Epithelial cell of esophagus (primary cell): ENCODE measurements around the gene MSMB.
A peak's percentile ranks its signal among the peaks of the same experiment; 100 is the strongest.
"Not testable (repeated sequence)": the region's sequence is repeated elsewhere in the genome, so short reads cannot be mapped to it uniquely, and the experiment has no call there.

ENCODE experiments used
- DNase-seq: peaks from one replicate; pipeline ENCODE4 v3.0.0; 2010; ENCODE audit warnings: low read depth
- H3K4me3 ChIP-seq: 2 replicates; pipeline ENCODE4 v1.5.1; 2011; ENCODE audit warnings: mild to moderate bottlenecking, low read length, control low read depth
- TF ChIP-seq, protein P1 (sequence below): IDR thresholded peaks from 2 replicates; pipeline ENCODE4 v1.5.1; 2011; ENCODE audit warnings: low read depth, mild to moderate bottlenecking, low read length, control low read depth, inconsistent platforms; ENCODE audit not compliant: insufficient read depth; ENCODE audit errors: missing control alignments

The MSMB gene, protein sequence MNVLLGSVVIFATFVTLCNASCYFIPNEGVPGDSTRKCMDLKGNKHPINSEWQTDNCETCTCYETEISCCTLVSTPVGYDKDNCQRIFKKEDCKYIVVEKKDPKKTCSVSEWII

DNA sequence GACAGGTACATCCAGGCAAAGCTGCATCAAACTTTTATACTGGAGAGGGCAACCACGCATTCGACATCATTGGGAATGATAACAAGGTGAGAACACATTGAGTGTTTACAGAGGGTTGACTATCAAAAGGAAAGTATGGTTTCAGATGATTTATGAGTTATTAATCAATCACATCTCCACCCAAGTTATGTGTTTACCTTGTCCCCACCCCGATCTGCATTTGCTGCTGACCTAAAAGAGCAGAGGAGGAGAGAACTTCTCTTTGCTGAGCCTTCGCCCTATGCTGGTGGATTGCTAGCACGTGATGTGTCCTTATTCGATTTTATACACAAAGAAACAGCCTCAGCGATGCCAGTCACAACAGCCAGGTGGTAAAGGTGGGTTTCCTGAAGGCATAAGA, at the start of gene MSMB:
MSMB (minus strand) TSS at position 9 of the 400 bp plus-strand sequence. CDS start 32 bp downstream, outside the sequence.
- TF ChIP-seq, protein P1, sequence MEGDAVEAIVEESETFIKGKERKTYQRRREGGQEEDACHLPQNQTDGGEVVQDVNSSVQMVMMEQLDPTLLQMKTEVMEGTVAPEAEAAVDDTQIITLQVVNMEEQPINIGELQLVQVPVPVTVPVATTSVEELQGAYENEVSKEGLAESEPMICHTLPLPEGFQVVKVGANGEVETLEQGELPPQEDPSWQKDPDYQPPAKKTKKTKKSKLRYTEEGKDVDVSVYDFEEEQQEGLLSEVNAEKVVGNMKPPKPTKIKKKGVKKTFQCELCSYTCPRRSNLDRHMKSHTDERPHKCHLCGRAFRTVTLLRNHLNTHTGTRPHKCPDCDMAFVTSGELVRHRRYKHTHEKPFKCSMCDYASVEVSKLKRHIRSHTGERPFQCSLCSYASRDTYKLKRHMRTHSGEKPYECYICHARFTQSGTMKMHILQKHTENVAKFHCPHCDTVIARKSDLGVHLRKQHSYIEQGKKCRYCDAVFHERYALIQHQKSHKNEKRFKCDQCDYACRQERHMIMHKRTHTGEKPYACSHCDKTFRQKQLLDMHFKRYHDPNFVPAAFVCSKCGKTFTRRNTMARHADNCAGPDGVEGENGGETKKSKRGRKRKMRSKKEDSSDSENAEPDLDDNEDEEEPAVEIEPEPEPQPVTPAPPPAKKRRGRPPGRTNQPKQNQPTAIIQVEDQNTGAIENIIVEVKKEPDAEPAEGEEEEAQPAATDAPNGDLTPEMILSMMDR = no peak
- no peak for DNase-seq

DNA sequence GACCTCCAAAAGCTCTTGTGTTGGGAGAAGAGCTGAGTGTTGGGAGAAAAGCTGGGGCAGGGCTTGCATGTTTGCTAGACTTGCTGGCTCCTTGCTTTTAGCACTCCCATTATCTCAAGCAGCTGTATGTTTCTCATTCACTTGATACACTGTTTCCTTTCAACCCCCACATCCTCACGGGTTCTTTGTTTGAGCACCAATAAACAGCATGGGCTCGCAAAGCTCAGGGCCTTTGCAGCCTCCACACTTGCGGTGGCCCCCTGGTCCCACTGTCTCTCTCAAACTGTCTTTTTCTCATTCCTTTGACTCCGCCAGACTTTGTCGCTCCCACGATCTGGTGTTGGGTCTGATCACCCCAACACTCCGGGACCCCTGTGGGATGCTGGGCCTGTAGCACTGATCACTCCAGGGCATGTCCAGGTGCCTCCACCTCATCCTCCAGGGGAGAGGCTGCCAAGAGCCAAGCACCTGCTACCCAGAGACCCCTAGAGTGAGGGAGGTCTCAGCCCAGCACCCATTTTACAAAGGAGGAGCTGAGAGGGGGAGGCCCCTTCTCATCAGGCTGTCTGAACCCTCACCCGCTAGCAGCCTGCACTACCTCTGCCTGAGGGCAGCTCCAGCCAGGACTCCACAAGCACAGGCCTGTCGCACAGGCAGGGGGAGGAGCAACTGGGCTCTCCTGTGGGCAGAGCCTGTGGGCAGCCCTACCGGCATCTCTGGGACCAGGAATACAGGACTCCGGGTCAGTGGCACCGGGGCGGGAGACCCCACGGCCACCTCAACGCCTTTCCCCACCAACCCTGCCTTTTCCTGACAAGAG, 49.1 kb upstream of the MSMB start:
- no peak overlapping the region for H3K4me3 ChIP-seq
- DNase-seq = peak; percentile 52
- TF ChIP-seq, protein P1 = no peak

More for the DNA sequence above, at the start of gene MSMB:
- no peak within 1 kb of the TSS for H3K4me3 ChIP-seq

DNA sequence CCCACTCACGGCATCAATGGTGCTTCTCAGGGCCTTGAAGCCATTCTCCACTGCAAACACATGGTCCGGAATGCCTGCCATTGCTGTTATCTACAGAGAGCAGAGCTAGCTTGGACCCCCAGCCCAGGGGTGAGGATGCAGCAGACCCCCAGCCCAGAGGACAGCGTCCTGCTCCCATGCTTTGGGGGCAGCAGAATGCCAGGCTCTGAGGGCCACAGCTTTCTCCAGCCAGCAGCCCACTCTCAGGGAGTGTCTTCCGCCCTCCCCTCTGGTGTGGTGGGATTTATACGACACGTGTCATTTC, 48.1 kb upstream of the MSMB start:
- no peak overlapping the region for H3K4me3 ChIP-seq
- TF ChIP-seq, protein P1 = no peak
- DNase-seq = no peak

DNA sequence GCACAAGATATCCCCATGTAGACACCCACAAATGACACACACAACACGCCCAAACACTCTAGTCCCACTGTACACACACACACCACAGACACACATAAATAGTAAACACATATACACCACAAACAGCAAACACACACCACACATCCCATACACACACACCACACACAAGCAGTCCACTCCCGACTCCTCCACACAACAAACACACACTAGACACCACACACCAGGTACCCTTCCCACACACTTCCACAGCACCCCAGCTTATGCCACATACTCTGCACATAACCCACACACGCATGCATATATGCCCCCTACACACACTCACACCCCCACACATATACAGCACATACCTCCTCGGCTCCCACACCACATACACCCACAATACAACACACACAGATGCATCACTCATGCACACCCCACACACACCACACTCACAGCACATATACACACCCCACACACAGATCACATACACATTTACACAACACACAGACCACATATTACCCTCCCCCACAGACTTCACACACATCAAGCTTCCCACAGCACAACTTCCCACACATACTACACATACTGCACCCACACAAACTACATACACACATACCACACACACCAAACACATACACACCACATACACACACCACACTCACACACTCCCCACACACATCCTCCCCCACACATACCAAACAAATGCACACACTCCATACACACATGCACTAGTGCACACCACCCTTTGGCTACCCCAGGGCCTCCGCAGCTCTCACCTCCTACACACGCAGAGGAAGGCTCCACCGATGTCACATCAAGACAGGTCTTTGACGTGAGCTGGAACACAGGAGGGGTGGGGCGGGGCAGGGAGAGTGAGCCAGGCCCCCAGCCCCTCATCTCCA, 47.5 kb upstream of the MSMB start:
- not testable (repeated sequence) for H3K4me3 ChIP-seq, DNase-seq

DNA sequence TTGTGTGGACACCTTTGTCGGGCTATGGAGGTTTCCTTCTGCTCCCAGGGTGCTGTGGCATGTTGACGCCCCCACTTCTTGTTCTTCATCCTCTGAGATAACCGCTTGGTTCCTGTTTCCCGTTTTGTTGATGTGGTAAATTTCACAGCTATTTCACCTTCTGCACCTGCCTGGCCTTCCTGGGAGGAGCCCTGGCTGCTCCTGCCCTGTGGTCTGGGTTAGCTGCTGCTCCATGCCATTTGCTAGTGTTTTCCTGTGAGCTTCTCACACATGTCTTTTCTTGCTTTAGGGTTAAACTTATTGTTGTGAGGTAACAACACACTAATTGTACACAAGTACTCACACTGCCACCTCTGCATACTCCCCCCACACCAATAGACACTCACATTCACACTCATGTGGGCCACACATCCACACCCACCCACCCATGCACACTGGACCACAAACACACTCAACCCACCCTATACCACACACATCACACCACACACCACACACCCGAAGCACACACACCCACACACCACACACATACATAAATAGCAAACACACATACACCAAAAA, 46.5 kb upstream of the MSMB start:
- no peak for DNase-seq
- H3K4me3 ChIP-seq = no peak overlapping the region

DNA sequence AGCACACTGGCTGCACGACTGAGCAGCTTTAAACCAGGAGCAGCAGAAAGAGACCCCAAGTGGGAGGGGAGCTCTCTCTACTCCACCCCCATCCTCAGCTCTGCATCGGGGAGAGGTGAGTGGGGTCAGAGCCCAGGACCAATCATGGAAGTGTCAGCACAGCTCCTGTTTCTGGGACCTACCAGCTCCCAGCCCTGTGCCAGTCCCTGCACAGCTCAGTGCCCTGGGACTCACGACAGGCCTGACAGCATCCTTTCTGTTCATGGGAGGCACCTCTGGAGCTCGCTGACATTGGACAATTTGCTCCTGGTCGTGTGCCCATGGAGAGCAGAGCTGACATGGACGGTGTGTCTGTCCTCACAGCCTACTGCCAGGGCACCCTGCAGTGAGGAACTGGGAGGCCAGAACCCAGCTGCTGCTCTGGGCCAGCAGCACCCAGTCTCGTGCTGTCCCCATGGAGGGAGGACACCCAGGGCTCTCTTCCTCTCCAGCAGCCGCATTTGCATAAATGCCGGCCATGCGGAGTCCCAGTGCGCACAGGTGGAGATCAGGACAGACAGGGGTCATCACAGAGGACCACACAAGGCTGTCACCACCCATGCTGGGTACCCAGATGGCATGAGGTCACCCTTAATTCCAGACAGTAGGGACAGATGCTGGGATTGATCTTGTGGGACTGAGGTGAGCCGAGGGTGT, 45.9 kb upstream of the MSMB start:
- no peak for DNase-seq
- no peak overlapping the region for H3K4me3 ChIP-seq

More for the DNA sequence above, 46.5 kb upstream of the MSMB start:
- TF ChIP-seq, protein P1 = no peak

More for the DNA sequence above, 45.9 kb upstream of the MSMB start:
- TF ChIP-seq, protein P1 = no peak
